Sigmoid colon (tissue), 4 donors: ENCODE measurements around the gene ASIC3.

Source experiments
- CTCF ChIP-seq, 4 experiments: fragments of 450-650 bp in 3 of 4; fragments of 200-600 bp in 1 of 4; IDR thresholded peaks; one replicate each; pipeline ENCODE4 v1.5.1; 2016 to 2019; ENCODE audit warnings: antibody characterized with exemption in 4 of 4, mild to moderate bottlenecking in 3 of 4, moderate library complexity in 2 of 4
- EP300 ChIP-seq, 4 donors: sonication (generic); formaldehyde crosslinking; IDR thresholded peaks; one replicate each; pipeline ENCODE4 v1.6.1; 2017; ENCODE audit warnings: antibody characterized with exemption in 4 of 4
- POLR2A ChIP-seq, 2 donors: fragments of 450-650 bp; IDR thresholded peaks; one replicate each; pipeline ENCODE4 v1.6.1; 2016; ENCODE audit warnings: antibody characterized with exemption in 2 of 2, mild to moderate bottlenecking in 2 of 2, moderate library complexity in 2 of 2
- POLR2AphosphoS5 ChIP-seq, 4 donors: sonication (generic); formaldehyde crosslinking; IDR thresholded peaks; one replicate each; pipeline ENCODE4 v1.6.1; 2017; ENCODE audit warnings: antibody characterized with exemption in 4 of 4

- no peak for TF ChIP-seq POLR2AphosphoS5 (IDR thresholded peaks at IDR 0.05)
- TF ChIP-seq EP300 (IDR thresholded peaks at IDR 0.05), result no peak
- no peak for TF ChIP-seq POLR2A (IDR thresholded peaks at IDR 0.05)
- no peak for TF ChIP-seq CTCF (IDR thresholded peaks at IDR 0.05)
These were observed 31.8 kb downstream of the ASIC3 start for GRCh38 chr7:151080067-151080521.
